CD4-positive, alpha-beta T cell (primary cell): ENCODE measurements around the gene NUP210. TPM values are rescaled to one million over a fixed set of nuclear protein-coding genes. Genes with fewer than 3 reads are reported as not detected.

Experiments used
- ATAC-seq: fragments of 200-7000 bp; cut with Tn5 transposase; one replicate; pipeline ENCODE4 v1.10.0; 2022; ENCODE audit warnings: mild to moderate bottlenecking; ENCODE audit not compliant: poor library complexity
- CTCF ChIA-PET: fragments of 350-600 bp; sonication (Branson Sonifier 250); formaldehyde crosslinking; loops from one replicate; lab custom pipeline; 2021; ENCODE audit warnings: antibody characterized with exemption, inconsistent platforms; lab: Charles Lee
- POLR2A ChIA-PET: fragments of 350-600 bp; sonication (Branson Sonifier 250); formaldehyde crosslinking; loops from one replicate; lab custom pipeline; 2021; ENCODE audit warnings: antibody characterized with exemption, inconsistent platforms; lab: Charles Lee
- DNase-seq, 14 experiments: peaks; one replicate each; pipeline ENCODE4 v3.0.0-alpha.2; 2013 to 2020; ENCODE audit warnings: mixed read lengths in 2 of 14
- H3K27ac ChIP-seq, 2 donors: one replicate each; pipeline versions ENCODE4 v1.5.1 to v1.7.0; 2013; ENCODE audit warnings: low read length in 2 of 2, low read depth in 1 of 2, mild to moderate bottlenecking in 1 of 2
- H3K27me3 ChIP-seq, 2 experiments: 1 replicate in 1 of 2; 2 replicates in 1 of 2; pipeline versions ENCODE4 v1.6.1 to v1.7.0; 2013; ENCODE audit warnings: low read length in 2 of 2, control low read depth in 1 of 2, mild to moderate bottlenecking in 1 of 2, moderate library complexity in 1 of 2; ENCODE audit not compliant: insufficient read depth in 2 of 2, control insufficient read depth in 1 of 2
- H3K36me3 ChIP-seq: one replicate; pipeline ENCODE4 v1.6.1; 2013; ENCODE audit warnings: low read length, control low read depth; ENCODE audit not compliant: insufficient read depth
- H3K4me1 ChIP-seq: one replicate; pipeline ENCODE4 v1.6.1; 2013; ENCODE audit warnings: low read length, control low read depth; ENCODE audit not compliant: insufficient read depth
- H3K4me3 ChIP-seq: one replicate; pipeline ENCODE4 v1.5.1; 2013; ENCODE audit warnings: mild to moderate bottlenecking, low read length, moderate library complexity
- H3K9me3 ChIP-seq, 2 experiments: 1 replicate in 1 of 2; 2 replicates in 1 of 2; pipeline versions ENCODE4 v1.6.1 to v1.7.0; 2013; ENCODE audit warnings: low read length in 2 of 2, mild to moderate bottlenecking in 2 of 2, control low read depth in 1 of 2, moderate library complexity in 1 of 2; ENCODE audit not compliant: control insufficient read depth in 1 of 2, insufficient read depth in 1 of 2
- H3K27ac Mint-ChIP-seq: one replicate; pipeline ENCODE4 v1.8.0; 2020; ENCODE audit warnings: mixed read lengths
- H3K27me3 Mint-ChIP-seq: one replicate; pipeline ENCODE4 v1.8.0; 2021; ENCODE audit warnings: mixed read lengths
- H3K36me3 Mint-ChIP-seq: one replicate; pipeline ENCODE4 v1.8.0; 2021; ENCODE audit warnings: low read depth, mixed read lengths
- H3K4me1 Mint-ChIP-seq: one replicate; pipeline ENCODE4 v1.8.0; 2021; ENCODE audit warnings: low read depth, mixed read lengths
- H3K4me3 Mint-ChIP-seq: one replicate; pipeline ENCODE4 v1.8.0; 2020; ENCODE audit warnings: mild to moderate bottlenecking, mixed read lengths
- H3K9me3 Mint-ChIP-seq: one replicate; pipeline ENCODE4 v1.8.0; 2020; ENCODE audit warnings: mixed read lengths
- intact Hi-C, 2 experiments: fragments of 100-400 bp; cut with DNase I in 1 of 2; cut with micrococcal nuclease in 1 of 2; formaldehyde crosslinking; loops; one replicate each; pipeline versions ENCODE4 v1.15.1 to v1.9.0; 2023 to 2025; cut with DNase I, micrococcal nuclease
- total RNA-seq, 174 experiments: library from RNA in 2 of 174; stranded (reverse) in 2 of 174; gene quantifications; one replicate each; pipeline ENCODE4 v1.2.3 and lab custom pipeline; 2021 to 2026
- TF ChIP-seq, protein P1 (sequence below): fragments of 200-600 bp; IDR thresholded peaks from one replicate; pipeline ENCODE4 v1.8.0; 2022; ENCODE audit warnings: antibody characterized with exemption, mild to moderate bottlenecking

NUP210 gene
- total RNA-seq, 2 experiments from 2014 or later = 82.0 to 83.5 TPM

DNA sequence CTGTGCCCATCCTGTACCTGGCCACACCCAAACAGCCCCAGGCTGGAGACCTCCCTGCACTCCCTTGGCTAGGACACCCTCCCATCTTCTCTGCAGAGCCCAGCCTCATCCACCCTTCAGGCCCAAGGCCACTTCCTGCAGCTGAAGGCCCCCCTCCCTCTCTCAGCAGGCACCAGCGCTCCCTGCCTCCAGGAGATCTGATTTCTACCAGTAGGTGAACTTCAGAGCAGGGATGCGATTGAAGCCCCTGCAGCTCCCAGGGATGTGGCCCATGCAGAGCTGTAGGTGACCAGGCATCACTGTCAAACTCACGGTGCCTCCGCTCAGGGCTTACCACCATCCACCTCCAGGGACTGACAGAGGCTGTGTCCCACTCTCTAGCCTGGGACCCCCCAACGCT, 96.3 kb downstream of the NUP210 start:
- H3K4me3 ChIP-seq = no peak overlapping the region
- ATAC-seq (no peak), DNase-seq (no peak)
- H3K27ac ChIP-seq = no peak overlapping the region
- H3K27me3 ChIP-seq = no peaks in the 10 kb centered on the region
- H3K36me3 ChIP-seq = peaks cover 97% of the 10 kb centered on the region
- H3K4me1 ChIP-seq = no peaks in the 10 kb centered on the region
- TF ChIP-seq, protein P1, sequence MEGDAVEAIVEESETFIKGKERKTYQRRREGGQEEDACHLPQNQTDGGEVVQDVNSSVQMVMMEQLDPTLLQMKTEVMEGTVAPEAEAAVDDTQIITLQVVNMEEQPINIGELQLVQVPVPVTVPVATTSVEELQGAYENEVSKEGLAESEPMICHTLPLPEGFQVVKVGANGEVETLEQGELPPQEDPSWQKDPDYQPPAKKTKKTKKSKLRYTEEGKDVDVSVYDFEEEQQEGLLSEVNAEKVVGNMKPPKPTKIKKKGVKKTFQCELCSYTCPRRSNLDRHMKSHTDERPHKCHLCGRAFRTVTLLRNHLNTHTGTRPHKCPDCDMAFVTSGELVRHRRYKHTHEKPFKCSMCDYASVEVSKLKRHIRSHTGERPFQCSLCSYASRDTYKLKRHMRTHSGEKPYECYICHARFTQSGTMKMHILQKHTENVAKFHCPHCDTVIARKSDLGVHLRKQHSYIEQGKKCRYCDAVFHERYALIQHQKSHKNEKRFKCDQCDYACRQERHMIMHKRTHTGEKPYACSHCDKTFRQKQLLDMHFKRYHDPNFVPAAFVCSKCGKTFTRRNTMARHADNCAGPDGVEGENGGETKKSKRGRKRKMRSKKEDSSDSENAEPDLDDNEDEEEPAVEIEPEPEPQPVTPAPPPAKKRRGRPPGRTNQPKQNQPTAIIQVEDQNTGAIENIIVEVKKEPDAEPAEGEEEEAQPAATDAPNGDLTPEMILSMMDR = no peak
- Mint-ChIP-seq H3K27ac (no peak overlapping the region), H3K36me3 (peaks cover 93% of the 10 kb centered on the region), H3K27me3 (no peaks in the 10 kb centered on the region), H3K9me3 (no peaks in the 10 kb centered on the region), H3K4me1 (no peaks in the 10 kb centered on the region), H3K4me3 (no peak overlapping the region)
- CTCF ChIA-PET = no interaction called here
- no peaks in the 10 kb centered on the region for H3K9me3 ChIP-seq
- intact Hi-C loops = no loop called here
- POLR2A ChIA-PET = interaction anchor here (1.0 kb wide), 1 partner anchor 20 kb away, joined by 3 read pairs; no protein-coding TSS in a partner anchor

DNA sequence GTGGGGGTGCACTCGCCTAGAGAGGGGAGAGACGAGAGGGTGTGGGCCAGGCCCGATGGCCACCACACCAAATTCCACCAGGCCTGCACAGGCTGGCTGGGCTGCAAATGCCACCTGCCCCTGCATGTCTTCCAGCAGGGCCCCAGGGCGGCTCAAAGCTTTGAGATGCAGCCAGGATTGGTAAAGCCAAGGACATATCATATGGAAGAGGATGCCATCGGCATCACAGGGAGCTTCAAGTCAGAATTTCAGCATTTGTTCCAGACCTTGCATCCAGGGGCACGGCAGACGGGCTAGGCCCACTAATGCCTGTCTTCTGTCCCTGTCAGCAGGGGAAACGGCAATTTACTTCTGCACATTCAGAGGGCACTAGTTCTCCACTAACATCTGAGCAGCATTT, 97.8 kb downstream of the NUP210 start:
- intact Hi-C loops = no loop called here
- no peaks in the 10 kb centered on the region for H3K4me1 Mint-ChIP-seq
- no peak for DNase-seq
- ChIA-PET CTCF (no interaction called here), POLR2A (no interaction called here)
- no peaks in the 10 kb centered on the region for H3K9me3 Mint-ChIP-seq
- peaks cover 97% of the 10 kb centered on the region for H3K36me3 ChIP-seq
- H3K27me3 Mint-ChIP-seq = no peaks in the 10 kb centered on the region
- H3K9me3 ChIP-seq = no peaks in the 10 kb centered on the region
- no peak overlapping the region for H3K27ac Mint-ChIP-seq
- no peak overlapping the region for H3K4me3 Mint-ChIP-seq
- no peaks in the 10 kb centered on the region for H3K4me1 ChIP-seq
- H3K27ac ChIP-seq = no peak overlapping the region
- no peak for ATAC-seq
- H3K27me3 ChIP-seq = no peaks in the 10 kb centered on the region
- TF ChIP-seq, protein P1 = no peak
- peaks cover 92% of the 10 kb centered on the region for H3K36me3 Mint-ChIP-seq
- H3K4me3 ChIP-seq = no peak overlapping the region

DNA sequence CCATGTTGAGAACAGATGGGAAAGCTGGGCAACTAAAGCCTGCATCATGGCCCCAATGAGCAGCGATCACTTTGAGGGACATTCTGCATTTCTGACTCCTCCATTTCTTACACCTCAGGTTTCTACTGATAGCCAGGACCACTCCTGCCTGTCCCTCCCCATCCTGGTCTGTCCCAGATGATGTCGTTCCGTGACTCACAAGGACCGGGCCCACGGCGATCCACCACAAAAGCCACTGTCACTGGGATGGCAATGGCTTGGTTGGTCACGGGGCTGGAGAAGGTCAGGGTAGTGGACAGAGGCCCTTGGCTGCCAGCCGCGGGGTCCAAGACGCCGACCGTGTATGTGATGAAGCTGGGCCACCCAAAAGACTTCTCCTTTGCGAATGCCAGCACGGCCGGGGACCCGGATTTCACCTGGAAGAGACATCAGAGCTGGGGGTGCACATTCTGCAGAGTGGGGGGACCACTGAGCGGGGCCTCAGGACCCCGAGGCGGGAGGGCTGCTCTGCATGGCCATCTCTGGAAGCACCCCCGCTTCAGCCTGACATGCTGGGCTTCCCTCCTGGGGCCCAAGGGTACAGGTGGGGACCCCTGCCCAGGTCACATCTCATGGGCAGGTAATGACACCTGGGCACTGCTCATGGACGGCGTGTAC, 100.4 kb downstream of the NUP210 start:
- Mint-ChIP-seq H3K36me3 (peaks cover 90% of the 10 kb centered on the region), H3K9me3 (no peaks in the 10 kb centered on the region), H3K4me1 (no peaks in the 10 kb centered on the region), H3K27ac (no peak overlapping the region), H3K4me3 (no peak overlapping the region), H3K27me3 (no peaks in the 10 kb centered on the region)
- Histone ChIP-seq H3K4me1 (no peaks in the 10 kb centered on the region), H3K36me3 (peaks cover 95% of the 10 kb centered on the region), H3K27ac (no peak overlapping the region), H3K9me3 (no peaks in the 10 kb centered on the region), H3K4me3 (no peak overlapping the region), H3K27me3 (no peaks in the 10 kb centered on the region)
- intact Hi-C loops = no loop called here
- ChIA-PET POLR2A (no interaction called here), CTCF (no interaction called here)
- DNase-seq (no peak), ATAC-seq (no peak)
- TF ChIP-seq, protein P1 = no peak
